SIG-M5 treated with dmso at 0.1 percent for 504 hours (cell line): ENCODE data around the gene OXA1L.
A peak's percentile ranks its signal among the peaks of the same experiment; 100 is the strongest.
"Not testable (repeated sequence)": the region's sequence is repeated elsewhere in the genome, so short reads cannot be mapped to it uniquely, and the experiment has no call there.

Source experiments
- DNase-seq: peaks from one replicate; lab custom pipeline; 2025; ENCODE audit not compliant: unreplicated experiment; lab: John Stamatoyannopoulos, UW

Gene OXA1L

DNA sequence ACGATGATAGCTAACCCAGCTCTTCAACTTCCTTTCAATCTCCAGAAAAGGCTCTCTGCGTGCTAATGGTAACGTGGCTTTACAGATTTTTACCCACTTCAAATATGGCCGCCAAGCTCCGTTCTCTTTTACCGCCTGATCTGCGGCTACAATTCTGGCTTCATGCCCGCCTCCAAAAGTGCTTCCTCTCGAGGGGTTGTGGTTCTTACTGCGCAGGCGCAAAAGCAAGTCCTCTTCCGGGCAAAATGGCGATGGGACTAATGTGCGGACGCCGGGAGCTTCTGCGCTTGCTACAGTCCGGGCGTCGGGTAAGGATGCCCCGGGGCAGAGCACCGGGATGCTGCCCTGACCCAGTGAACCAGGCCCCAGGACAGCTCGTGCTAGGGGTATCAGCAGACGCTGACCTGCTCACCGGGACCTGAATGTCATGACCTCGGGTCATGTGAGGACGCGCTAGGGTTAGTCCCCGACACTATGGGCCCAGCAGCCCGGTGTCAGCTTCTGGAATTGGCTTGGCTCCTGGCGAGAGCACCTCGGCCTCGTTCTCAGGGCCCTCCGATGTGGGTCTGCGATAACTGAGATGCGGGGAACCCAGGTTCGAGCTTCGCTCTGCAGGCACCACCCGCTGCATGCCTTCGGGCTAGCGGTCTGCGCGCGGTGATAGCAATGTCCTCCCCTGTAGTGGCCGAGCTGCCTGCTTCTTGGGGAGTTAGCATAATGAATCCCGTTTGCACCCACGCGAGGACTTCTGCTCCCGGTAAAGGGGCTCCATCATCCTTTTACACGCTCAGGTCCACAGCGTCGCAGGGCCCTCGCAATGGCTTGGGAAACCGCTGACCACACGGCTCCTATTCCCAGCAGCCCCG is at the start of gene OXA1L:
Gene OXA1L (plus strand): TSS at position 232 of the 866 bp plus-strand sequence. CDS start 14 bp downstream, at position 246.
- peak; percentile 97 for DNase-seq

DNA sequence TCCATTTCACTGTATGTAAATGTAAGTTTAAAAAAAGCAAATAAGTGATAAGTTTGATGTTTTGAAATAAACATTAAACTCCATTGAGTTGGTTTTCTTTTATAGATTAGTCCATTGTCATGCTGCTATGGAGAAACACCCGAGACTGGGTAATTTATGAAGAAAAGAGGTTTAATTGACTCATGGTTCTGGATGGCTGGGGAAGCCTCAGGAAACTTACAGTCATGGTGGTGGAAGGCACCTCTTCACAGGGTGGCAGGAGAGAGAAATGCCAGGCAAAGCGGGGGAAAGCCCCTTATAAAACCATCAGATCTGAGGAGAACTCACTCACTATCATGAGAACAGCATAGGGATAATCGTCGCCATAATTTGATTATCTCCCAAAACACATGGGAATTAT is 48.4 kb upstream of the OXA1L start:
- no peak for DNase-seq

DNA sequence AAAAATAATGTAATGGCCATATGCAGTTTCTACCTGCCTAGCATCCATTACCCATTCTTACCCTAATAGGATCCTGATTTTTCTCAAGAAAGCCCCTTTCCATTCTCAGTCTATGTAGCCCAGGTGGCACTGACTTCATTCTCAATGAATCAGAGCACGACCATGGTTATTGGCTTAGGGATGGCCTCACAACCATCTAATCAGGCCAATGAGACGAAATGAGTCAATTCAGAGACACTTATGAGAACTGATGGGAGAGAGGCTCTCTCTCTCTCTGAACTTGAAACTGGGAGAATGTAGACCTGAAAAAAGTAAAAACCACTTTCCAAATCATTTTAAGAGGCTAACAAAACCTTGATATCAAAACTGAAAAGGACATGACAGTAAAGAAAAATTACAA is 45.3 kb upstream of the OXA1L start:
- DNase-seq, result no peak

DNA sequence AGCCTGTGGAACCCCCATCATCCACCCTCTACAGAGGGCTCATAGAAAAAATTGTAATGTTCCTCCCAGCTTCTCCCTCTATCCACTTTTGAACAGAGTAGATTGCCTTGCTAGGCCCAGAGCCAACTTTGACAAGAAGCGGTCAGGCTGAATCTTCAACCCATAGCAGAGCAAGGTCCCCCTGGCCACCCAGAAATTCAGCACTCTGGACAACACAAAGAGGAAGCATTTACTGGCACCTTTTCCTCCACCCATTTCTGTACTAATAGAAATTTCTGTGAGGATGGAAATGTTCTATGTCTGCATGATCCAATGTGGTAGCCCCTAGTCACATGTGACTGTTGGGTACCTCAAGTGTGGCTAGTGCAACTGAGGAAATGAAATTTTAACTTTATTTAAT is 42.7 kb upstream of the OXA1L start:
- no peak for DNase-seq

DNA sequence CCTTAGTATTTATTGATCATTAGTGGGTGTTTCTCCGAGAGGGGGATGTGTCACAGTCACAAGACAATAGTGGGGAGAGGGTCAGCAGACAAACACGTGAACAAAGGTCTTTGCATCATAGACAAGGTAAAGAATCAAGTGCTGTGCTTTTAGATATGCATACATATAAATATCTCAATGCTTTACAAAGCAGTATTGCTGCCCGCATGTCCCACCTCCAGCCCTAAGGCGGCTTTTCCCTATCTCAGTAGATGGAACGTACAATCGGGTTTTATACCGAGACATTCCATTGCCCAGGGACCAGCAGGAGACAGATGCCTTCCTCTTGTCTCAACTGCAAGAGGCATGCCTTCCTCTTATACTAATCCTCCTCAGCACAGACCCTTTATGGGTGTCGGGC is 41.6 kb upstream of the OXA1L start:
- DNase-seq, result not testable (repeated sequence)

DNA sequence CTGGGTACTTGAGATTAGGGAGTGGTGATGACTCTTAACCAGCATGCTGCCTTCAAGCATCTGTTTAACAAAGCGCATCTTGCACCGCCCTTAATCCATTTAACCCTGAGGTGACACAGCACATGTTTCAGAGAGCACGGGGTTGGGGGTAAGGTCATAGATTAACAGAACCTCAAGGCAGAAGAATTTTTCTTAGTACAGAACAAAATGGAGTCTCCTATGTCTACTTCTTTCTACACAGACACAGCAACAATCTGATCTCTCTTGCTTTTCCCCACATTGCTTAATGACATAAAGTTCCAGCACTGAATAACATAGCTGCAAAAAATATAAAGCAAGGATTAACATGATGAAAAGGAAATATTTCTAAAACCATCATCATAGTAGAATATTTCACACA is 41.1 kb upstream of the OXA1L start:
- not testable (repeated sequence) for DNase-seq

DNA sequence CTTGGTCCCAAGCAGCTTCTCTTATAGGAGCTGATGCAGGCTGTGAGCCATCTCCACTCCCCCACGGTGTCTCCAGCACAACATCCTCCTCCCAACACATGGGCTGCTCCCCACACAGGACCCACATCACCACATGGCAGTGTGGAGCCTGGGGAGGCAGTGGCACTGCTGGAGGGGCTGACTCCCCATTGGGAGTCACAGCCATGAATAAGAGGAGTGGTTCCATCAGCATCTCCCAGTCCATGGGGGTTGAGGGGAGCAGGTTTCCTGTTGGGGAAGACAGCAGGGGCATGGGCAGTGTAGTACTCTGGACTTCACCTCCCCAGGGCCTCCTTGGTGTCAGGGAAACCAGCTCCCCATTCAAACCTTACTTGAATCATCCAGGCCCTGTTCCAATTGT is 40.5 kb upstream of the OXA1L start:
- DNase-seq, result no peak

DNA sequence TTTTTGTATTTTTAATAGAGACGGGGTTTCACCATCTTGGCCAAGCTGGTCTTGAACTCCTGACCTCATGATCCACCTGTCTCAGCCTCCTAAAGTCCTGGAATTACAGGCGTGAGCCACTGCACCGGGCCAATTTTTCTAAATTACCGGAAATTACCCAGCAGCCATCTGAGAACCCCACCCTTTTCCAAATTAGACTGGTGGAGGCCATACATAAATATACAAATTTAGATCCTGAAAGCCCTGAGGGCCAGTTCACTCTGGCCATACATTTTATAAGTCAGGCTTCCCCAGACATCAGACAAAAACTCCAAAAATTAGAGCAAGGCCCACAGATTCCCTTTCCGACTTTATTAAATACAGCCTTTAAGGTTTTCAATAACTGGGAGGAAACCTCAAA is 34.4 kb upstream of the OXA1L start:
- not testable (repeated sequence) for DNase-seq

DNA sequence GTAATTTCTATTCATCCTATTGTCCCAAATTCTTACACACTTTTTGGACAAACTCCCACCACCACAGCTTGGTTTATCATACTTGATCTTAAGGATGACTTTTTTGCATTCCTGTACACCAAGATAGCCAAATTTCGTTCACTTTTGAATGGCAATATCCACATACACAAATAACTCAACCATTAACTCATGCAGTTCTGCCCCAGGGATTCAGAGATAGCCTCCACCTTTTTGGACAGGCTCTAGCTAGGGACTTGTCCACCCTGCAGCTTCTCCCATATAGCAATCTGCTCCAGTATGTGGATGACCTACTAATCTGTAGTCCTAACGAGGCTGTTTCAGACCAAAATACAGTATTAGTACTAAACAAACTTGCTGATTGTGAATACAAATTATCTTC is 32.7 kb upstream of the OXA1L start:
- no peak for DNase-seq

DNA sequence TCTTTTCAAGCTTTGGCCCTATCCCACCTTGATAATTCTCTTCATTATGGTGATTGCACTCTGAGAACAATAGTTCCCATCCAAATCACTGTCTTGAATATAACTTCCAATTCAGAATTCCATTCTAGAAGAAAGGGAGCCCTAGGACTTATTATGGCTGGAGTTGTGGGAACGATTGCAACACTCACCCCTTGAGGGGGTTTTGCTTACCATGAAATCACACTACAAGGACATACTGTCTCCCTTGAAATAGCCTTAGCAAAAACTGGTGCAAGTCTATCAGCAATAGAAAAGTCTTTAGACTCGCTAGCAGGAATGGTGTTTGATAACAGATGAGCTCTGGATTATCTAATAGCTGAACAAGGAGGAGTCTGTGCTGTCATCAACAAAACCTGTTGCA is 31.4 kb upstream of the OXA1L start:
- no peak for DNase-seq

DNA sequence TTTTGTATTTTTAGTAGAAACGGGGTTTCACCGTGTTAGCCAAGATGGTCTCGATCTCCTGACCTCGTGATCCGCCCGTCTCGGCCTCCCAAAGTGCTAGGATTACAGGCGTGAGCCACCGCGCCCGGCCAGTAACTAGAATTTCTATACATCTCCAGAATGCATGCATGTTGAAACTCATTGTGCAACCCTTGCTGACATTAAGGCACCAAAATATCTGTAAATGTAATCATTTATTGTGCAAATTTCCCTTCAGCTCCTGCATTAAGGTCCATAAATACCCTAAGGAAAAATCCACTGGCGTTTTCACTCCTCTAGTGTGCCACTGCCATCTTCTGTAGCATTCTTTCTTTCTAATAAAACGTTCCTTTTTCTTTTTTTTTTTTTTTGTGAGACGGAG is 30.1 kb upstream of the OXA1L start:
- not testable (repeated sequence) for DNase-seq

DNA sequence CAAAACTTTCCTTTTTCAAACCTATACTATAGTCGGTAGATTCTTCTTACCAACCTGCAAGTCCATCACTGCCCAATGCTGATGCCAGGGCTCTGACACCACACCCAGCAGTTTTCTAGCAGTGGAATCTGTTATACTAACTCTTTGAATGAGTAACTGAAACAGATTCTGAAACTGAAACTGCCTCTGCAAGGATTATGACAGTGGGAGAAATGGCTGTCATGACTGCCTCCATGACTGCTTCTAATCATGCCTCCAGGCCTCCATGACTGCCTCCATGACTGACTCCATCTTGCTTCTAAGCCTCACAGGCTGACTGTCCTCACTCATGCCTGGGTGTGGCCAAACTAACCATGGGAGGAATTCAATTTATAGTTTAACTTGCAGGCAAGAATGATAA is 29.4 kb upstream of the OXA1L start:
- DNase-seq, result no peak

DNA sequence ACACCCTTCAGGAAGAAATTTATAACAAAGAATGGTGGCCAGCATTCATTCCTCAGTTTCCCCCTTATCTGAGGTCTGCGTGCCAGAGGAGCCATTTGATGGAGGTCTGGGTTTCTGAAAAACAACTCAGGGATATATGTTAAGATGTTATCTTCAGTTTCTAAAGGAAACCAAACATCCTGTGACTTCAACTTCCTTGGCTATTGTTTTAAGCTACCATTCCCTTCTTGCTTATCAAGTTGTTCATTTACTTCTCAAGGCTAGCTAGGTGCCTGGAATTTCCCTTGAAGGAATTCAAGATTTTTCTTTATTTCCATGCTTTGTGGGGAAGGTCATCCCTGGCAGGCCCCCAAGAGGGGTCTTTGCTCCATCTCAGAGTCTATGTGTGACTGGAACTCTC is 27.1 kb upstream of the OXA1L start:
- no peak for DNase-seq

DNA sequence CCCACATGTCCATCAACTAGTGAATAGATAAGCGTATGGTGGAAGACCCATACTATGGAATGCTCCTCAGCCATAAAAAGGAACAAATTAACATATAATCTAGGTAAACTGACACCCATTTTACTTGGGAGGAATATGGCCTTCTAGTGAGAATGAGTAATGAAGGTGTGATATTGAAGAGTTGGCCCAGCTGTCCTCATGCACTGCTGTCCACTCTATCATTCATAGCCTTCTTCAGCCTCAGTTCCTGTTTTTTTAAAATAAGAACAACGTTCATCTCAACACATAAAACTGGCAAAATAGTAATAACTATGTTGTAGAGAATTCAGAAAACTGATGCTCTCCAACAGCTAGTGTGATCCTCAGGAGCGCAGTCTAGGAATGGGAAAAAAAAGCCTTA is 26.5 kb upstream of the OXA1L start:
- no peak for DNase-seq

DNA sequence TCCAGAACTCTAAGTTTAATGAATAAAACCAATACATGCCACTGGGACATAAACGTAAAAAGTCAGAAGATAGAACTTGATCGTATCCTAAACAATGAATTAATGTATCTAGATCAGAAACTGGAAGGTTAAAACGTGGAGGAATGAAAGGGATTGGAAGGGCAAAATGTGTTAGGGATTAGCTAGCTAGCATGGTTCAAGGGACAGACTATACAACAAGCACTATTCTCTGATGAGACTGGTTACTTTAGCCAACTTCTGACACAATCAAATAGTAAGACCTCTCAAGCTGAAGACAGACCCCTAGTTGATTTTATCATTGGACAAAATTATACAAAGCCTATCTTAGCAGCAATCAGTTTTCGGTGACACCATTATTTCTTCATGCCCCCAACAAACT is 18.7 kb upstream of the OXA1L start:
- DNase-seq, result no peak

DNA sequence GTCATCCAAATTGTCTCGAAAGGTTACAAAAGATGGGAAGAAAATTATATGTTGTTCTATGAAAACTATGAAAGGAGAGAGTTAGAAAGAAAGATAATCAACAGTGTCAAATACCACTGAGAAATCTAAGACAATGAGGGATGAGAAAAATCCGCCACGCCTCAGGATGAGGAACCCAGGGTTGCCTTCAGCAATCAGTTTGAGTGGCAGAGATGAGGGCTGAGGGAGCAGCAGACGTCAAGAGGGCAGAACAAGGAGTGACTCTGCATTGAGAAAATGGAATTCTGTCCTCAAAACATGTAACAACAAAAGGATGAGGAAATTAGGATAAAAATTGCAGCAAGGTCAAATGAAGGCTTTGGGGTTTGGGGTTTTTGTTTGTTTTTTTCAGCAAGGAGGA is 18.3 kb upstream of the OXA1L start:
- DNase-seq, result peak; percentile 26

DNA sequence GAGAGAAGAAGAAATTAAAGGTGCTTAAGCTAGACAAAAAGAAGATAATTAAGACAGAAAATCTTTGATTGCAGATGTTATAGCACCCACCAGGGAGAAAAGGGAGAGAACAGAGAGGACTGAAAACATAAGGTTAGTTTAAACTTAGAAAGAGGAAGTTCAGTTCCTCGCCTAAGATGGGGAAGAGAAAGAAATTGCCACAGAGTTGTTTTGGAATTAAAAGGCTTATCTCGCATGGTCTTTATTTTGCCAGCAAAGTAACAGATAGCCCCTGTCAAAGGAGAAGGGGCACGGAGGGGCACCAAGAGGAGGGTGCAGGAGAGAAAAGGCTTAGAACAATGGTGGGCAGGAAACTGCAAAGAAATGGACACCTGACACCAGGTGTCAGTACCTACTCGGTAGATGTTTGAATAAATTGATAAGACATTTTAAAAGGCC is 17.8 kb upstream of the OXA1L start:
- peak; percentile 85 for DNase-seq

DNA sequence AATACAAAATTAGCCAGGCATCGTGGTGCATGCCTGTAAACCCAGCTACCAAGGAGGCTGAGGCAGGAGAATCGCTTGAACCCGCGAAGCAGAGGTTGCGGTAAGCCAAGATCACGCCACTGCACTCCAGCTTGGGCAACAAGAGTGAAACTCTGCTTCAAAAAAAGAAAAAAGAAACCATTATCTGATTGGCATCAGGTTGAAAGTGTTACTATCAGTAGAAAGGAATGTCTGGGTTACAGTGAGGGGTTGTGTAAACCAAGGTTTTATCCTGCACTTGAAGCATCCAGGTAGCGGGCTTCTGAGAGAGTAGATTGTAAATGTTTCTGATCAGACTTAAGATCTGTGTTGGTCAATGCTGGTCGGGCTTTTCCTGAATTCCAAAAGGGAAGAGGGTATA is 14.1 kb upstream of the OXA1L start:
- DNase-seq, result no peak

DNA sequence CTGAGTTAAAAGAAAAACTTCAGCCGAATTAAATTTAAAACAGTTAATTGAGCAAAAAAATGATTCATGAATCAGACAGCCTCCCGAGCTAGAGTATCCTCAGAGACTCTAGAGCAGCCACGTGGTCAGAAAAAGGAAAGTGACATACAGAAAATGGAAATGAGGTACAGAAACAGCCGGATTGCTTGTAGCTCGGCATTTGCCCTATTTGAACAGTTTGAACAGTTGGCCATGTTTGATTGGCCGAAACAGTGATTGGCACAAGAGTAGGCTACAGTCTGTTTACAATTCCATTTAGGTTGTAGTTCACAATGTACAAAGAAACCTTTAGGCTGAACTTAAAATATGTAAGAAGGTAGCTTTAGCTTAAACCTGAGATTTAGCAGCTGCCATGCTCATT is 12.9 kb upstream of the OXA1L start:
- no peak for DNase-seq

DNA sequence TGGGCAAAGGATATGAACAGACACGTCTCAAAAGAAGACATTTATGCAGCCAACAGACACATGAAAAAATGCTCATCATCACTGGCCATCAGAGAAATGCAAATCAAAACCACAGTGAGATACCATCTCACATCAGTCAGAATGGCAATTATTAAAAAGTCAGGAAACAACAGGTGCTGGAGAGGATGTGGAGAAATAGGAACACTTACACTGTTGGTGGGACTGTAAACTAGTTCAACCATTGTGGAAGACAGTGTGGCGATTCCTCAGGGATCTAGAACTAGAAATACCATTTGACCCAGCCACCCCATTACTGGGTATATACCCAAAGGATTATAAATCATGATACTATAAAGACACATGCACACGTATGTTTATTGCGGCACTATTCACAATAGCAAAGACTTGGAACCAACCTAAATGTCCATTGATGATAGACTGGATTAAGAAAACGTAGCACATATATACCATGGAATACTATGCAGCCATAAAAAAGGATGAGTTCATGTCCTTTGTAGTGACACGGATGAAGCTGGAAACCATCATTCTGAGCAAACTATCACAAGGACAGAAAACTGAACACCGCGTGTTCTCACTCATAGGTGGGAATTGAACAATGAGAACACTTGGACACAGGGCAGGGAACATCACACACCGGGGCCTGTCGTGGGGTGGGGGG is 8.4 kb upstream of the OXA1L start:
- DNase-seq, result not testable (repeated sequence)

DNA sequence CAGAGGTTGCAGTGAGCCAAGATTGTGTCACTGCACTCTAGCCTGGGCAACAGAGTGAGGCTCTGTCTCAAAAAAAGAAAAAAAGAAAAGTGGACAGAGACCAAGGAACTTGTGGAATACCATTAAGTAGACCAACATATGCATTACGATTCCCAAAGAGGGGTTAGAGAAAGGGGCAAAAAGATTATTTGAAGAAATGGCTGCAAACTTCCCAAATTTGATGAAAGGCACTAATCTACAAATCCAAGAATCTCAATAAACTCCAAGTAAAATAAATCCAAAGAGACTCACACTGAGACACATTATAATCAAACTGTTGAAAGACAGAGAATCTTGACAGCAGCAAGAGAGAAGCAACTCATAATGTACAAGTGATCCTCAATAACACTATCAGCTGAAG is 4.8 kb upstream of the OXA1L start:
- DNase-seq, result no peak

DNA sequence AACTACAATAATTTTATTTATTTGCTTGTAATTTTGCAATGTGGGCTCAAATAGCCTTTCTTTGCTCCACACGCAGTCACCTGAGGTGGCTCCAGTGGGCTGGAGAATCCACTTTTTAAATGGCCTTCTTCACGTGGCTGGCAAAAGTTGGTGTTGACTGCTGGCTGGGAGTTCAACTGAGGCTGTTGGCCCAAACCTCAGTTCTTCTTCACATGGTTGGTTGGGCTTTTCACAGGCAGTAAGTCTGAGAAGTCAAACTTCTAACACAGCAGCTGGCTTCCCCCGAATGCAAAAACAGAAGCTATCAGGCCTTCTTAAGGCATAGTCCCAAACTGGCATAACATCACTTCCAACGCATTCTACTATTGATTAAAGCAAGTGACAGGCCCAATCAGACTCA is 2.1 kb upstream of the OXA1L start:
- DNase-seq, result no peak

DNA sequence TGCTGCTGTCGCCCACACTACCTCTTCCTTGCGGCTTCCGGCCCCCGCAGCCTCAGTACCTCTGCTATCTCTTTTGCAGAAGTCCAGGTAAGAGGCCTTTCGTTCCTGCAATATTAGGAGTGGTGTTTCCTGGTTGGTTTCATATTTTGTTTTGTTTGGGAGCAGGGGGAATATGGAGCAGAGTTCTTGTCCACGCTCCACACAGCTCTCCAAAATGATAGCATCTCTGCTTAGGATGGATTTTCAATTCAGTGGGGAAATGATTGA is 768 bp downstream of the OXA1L start:
- no peak for DNase-seq
